Measurements from ENCODE around the gene DYNLT2. TPM values are rescaled to one million over a fixed set of nuclear protein-coding genes. Genes with fewer than 3 reads are reported as not detected.

DYNLT2 gene
- total RNA-seq, 4 donors from 2014 or later, result 3.3 to 7.5 (median 4.4) TPM

GRCh38 chr6:169777896-169778295 is 26.5 kb upstream of the DYNLT2 start:
- Histone ChIP-seq H3K27me3 (no peaks in the 10 kb centered on the region), H3K27ac (no peak overlapping the region), H3K36me3 (peaks cover 0 to 8% (median 0%) of the 10 kb centered on the region in 4 donors), H3K4me3 (no peak overlapping the region), H3K4me1 (no peaks in the 10 kb centered on the region), H3K9me3 (no peaks in the 10 kb centered on the region)
- TF ChIP-seq POLR2A (IDR thresholded peaks at IDR 0.05) (no peak), POLR2AphosphoS5 (IDR thresholded peaks at IDR 0.05) (no peak), EP300 (IDR thresholded peaks at IDR 0.05; ENCODE audit: low read depth) (no peak)
- TF ChIP-seq, protein P1, sequence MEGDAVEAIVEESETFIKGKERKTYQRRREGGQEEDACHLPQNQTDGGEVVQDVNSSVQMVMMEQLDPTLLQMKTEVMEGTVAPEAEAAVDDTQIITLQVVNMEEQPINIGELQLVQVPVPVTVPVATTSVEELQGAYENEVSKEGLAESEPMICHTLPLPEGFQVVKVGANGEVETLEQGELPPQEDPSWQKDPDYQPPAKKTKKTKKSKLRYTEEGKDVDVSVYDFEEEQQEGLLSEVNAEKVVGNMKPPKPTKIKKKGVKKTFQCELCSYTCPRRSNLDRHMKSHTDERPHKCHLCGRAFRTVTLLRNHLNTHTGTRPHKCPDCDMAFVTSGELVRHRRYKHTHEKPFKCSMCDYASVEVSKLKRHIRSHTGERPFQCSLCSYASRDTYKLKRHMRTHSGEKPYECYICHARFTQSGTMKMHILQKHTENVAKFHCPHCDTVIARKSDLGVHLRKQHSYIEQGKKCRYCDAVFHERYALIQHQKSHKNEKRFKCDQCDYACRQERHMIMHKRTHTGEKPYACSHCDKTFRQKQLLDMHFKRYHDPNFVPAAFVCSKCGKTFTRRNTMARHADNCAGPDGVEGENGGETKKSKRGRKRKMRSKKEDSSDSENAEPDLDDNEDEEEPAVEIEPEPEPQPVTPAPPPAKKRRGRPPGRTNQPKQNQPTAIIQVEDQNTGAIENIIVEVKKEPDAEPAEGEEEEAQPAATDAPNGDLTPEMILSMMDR (IDR thresholded peaks at IDR 0.05), result no peak
- intact Hi-C loops (cut with DNase I; ENCODE audit: low total_unique reads), result no loop called here
- DNase-seq, result no peak
- in situ Hi-C loops (cut with MboI; ENCODE audit: low pct_ligation_motif_present in 1 of 4, low pct_unique_long_range_greater_than_20kb in 1 of 4, low sequenced_read_pairs in 3 of 4), result no loop called here
- WGBS, 2 donors (ENCODE audit: low coverage in 1 of 2), result 94% methylated on average over 12 of the region's 12 CpGs; no CpG with 5 or more reads in 1 of the 2 donors

- H3K27ac ChIP-seq, result no peak overlapping the region
- 96% methylated on average over 13 of the region's 13 CpGs; no CpG with 5 or more reads in 1 of the 2 donors for WGBS, 2 donors (ENCODE audit: low coverage in 1 of 2)
- no peaks in the 10 kb centered on the region for H3K9me3 ChIP-seq
- H3K4me1 ChIP-seq, result no peaks in the 10 kb centered on the region
- in situ Hi-C loops (cut with MboI; ENCODE audit: low pct_ligation_motif_present in 1 of 4, low pct_unique_long_range_greater_than_20kb in 1 of 4, low sequenced_read_pairs in 3 of 4), result no loop called here
- TF ChIP-seq POLR2AphosphoS5 (IDR thresholded peaks at IDR 0.05) (no peak), POLR2A (IDR thresholded peaks at IDR 0.05) (no peak), EP300 (IDR thresholded peaks at IDR 0.05; ENCODE audit: low read depth) (no peak)
- TF ChIP-seq, protein P1 (IDR thresholded peaks at IDR 0.05), result no peak
- intact Hi-C loops (cut with DNase I; ENCODE audit: low total_unique reads), result no loop called here
- H3K4me3 ChIP-seq, result no peak overlapping the region
- DNase-seq, result no peak
- peaks cover 0 to 9% (median 4%) of the 10 kb centered on the region in 4 donors for H3K36me3 ChIP-seq
- no peaks in the 10 kb centered on the region for H3K27me3 ChIP-seq
Measured at GRCh38 chr6:169776379-169776778, 25.0 kb upstream of the DYNLT2 start.

DNA sequence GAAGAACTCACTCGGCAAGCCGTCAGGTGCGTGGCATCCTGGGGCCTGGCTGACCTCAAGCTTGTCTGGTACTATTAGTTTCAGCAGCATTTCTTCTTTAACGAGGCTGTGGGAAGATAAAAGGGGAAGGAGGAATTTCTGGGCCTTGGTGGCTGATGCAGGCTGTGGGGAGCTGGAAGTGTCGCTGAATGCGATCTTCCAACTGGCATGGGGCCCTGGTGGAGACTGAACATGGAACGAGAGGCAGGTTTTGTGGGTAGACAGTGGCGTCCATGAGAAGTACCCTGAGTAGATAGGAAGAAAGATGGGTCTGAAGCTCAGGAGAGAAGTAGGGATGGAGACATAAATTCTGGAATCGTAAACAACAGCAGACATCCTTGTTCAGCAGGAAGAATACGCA is 23.9 kb upstream of the DYNLT2 start:
- intact Hi-C loops (cut with DNase I; ENCODE audit: low total_unique reads), result no loop called here
- peaks cover 0 to 11% (median 2%) of the 10 kb centered on the region in 4 donors for H3K36me3 ChIP-seq
- WGBS, 2 donors (ENCODE audit: low coverage in 1 of 2), result 65 to 89% methylated on average over 3 to 10 of the region's 10 CpGs
- DNase-seq, result no peak
- no peak for TF ChIP-seq EP300 (IDR thresholded peaks at IDR 0.05; ENCODE audit: low read depth)
- TF ChIP-seq, protein P1 (IDR thresholded peaks at IDR 0.05), result no peak
- TF ChIP-seq POLR2A (IDR thresholded peaks at IDR 0.05), result no peak
- no peak for TF ChIP-seq POLR2AphosphoS5 (IDR thresholded peaks at IDR 0.05)
- no peak overlapping the region for H3K27ac ChIP-seq
- in situ Hi-C loops (cut with MboI; ENCODE audit: low pct_ligation_motif_present in 1 of 4, low pct_unique_long_range_greater_than_20kb in 1 of 4, low sequenced_read_pairs in 3 of 4), result no loop called here
- no peaks in the 10 kb centered on the region for H3K4me1 ChIP-seq
- H3K9me3 ChIP-seq, result no peaks in the 10 kb centered on the region
- no peak overlapping the region for H3K4me3 ChIP-seq
- H3K27me3 ChIP-seq, result no peaks in the 10 kb centered on the region

GRCh38 chr6:169774347-169774746 is 23.0 kb upstream of the DYNLT2 start:
- no peak for DNase-seq
- H3K4me1 ChIP-seq, result no peaks in the 10 kb centered on the region
- WGBS, 2 donors (ENCODE audit: low coverage in 1 of 2), result 92 to 100% methylated on average over 1 to 9 of the region's 9 CpGs
- H3K36me3 ChIP-seq, result peaks cover 0 to 11% (median 3%) of the 10 kb centered on the region in 4 donors
- no peak overlapping the region for H3K4me3 ChIP-seq
- H3K9me3 ChIP-seq, result no peaks in the 10 kb centered on the region
- intact Hi-C loops (cut with DNase I; ENCODE audit: low total_unique reads), result no loop called here
- in situ Hi-C loops (cut with MboI; ENCODE audit: low pct_ligation_motif_present in 1 of 4, low pct_unique_long_range_greater_than_20kb in 1 of 4, low sequenced_read_pairs in 3 of 4), result no loop called here
- TF ChIP-seq, protein P1 (IDR thresholded peaks at IDR 0.05), result no peak
- TF ChIP-seq POLR2A (IDR thresholded peaks at IDR 0.05) (no peak), POLR2AphosphoS5 (IDR thresholded peaks at IDR 0.05) (no peak), EP300 (IDR thresholded peaks at IDR 0.05; ENCODE audit: low read depth) (no peak)
- H3K27ac ChIP-seq, result no peak overlapping the region
- no peaks in the 10 kb centered on the region for H3K27me3 ChIP-seq
